ENCODE results near the gene CXCL8.

- TF ChIP-seq CTCF (IDR thresholded peaks at IDR 0.05) (no peak), POLR2A (IDR thresholded peaks at IDR 0.05) (no peak)
These were observed 9.5 kb upstream of the CXCL8 start for GRCh38 chr4:73730867-73731266.
